GM18951 (cell line): ENCODE measurements around the gene ZNF646.

Source experiments
- POLR2A ChIP-seq: IDR thresholded peaks from 4 replicates; pipeline ENCODE4 v1.6.1; 2011; ENCODE audit warnings: mild to moderate bottlenecking; ENCODE audit not compliant: insufficient read length, insufficient read depth; ENCODE audit errors: extremely low read depth
- in situ Hi-C: fragments of 300-500 bp; cut with MboI; formaldehyde crosslinking; loops from one replicate; pipeline ENCODE4 v1.12.0; 2022; ENCODE audit warnings: low sequenced_read_pairs, mixed read lengths, inconsistent platforms; ENCODE audit not compliant: unreplicated experiment

The ZNF646 gene

DNA sequence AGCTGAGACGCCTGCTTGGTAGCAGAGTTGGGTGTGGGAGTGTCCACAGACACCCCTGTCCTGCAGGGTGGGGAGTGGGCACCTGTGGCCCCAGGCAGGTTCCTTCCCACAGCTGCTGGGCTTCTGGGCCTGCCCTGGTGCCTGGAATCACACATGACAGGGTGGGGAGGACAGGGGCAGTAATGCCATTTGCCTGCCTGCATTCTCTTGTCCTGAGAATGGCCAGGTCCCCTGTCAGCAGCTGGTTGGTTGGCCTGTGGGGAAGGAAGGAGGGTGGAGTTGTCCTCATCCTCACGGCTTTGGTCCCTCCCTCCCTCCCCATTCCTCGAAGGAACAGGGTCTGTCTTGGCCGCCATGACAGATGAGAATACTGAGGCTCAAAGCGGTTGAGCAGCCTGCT lies 9.3 kb downstream of the ZNF646 start:
- no peak for TF ChIP-seq POLR2A
- in situ Hi-C loops = no loop called here

DNA sequence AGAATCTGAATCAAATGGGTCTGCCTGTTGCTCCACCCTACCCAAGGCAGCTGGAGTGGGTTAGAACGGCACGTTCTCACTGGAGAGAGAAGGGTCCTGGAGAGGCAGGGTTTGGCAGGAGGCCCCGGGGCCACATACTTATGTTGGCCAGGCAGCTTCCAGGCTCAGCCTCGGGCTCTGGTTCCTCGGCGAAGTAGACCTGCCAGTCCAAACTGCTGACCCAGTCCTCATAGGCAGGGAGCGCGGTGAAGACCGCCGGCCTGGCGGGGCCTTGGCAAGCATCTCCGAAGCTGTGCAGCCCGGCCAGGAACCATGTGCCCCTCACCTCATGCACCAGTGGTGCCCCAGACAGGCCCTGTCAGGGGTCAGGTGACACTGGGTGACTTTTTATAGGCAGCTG lies 9.8 kb downstream of the ZNF646 start:
- TF ChIP-seq POLR2A = no peak
- in situ Hi-C loops = no loop called here

GRCh38 chr16:31084584-31085302 lies 10.5 kb downstream of the ZNF646 start:
- no peak for TF ChIP-seq POLR2A
- in situ Hi-C loops = no loop called here

- no peak for TF ChIP-seq POLR2A
- in situ Hi-C loops = no loop called here
These were observed 11.2 kb downstream of the ZNF646 start for GRCh38 chr16:31085411-31085810.

GRCh38 chr16:31085873-31086628 lies 11.8 kb downstream of the ZNF646 start:
- no peak for TF ChIP-seq POLR2A
- in situ Hi-C loops = no loop called here

- in situ Hi-C loops = no loop called here
- TF ChIP-seq POLR2A = no peak
These were observed 12.3 kb downstream of the ZNF646 start for GRCh38 chr16:31086629-31086906.

DNA sequence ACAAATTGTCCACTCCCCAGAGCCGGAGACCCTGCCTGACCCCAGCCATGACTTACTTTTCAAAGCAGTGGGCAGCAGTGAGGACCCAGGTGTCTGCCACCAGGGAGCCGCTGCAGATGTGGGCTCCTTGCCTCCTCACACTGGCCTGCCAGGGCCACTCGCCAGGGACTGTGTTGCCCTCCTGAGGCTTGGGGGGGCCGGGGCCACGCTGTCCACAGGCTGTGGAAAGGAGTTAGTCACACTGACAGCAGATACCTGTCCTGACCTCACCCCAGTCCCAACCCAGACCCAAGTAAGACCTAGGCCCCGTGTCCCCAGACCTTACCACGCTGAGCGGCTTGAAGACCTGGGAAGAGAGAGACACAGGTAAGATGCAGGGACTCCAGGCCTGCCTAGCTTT lies 13.3 kb downstream of the ZNF646 start:
- TF ChIP-seq POLR2A = no peak
- in situ Hi-C loops = no loop called here

GRCh38 chr16:31087971-31088370 lies 13.7 kb downstream of the ZNF646 start:
- in situ Hi-C loops = no loop called here

DNA sequence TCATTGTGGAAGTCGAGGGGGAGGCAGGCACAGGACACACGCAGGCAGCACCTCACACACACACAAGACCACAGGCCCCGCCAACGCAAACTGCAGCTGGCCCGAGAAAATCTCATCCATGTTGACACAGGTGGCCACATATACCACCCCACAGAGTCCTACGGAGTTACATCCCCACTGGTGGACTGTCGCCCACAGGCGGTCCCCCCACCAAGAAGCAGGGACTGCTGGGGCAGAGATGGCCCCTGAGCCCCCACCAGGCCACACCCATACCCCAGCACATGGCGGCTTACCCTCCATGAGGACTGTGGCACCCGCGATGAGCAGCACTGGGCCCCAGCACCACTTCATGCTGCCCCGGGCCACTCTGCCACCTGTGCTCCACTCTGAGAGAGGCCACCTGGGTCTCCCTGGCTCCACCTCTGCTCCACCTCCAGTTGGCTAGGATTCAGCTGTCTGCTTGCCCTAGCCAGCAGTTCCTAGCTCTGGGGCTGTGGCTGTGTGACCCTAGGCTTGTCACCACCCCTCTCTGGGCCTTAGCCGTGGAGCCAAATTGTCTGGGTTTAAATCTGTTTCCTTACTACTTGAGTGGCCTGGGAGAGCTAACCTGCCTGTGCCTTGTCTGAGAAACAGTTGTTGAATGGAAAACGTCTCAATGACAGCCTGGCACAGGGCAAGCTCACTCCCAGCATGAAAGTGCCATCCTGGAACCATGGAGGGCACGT lies 14.4 kb downstream of the ZNF646 start, which contains the start of gene PRSS53:
Gene PRSS53, minus strand, starts transcription at position 485 of the 725 bp plus-strand sequence. Its CDS starts 134 bp downstream, at position 351.
- TF ChIP-seq POLR2A = no peak
- in situ Hi-C loops = no loop called here

More at GRCh38 chr16:31087971-31088370, 13.7 kb downstream of the ZNF646 start:
- TF ChIP-seq POLR2A = no peak

- in situ Hi-C loops = no loop called here
- no peak for TF ChIP-seq POLR2A
These were observed 15.0 kb downstream of the ZNF646 start for GRCh38 chr16:31089199-31089598.

GRCh38 chr16:31090540-31090939 lies 16.3 kb downstream of the ZNF646 start:
- in situ Hi-C loops = no loop called here
- no peak for TF ChIP-seq POLR2A

GRCh38 chr16:31092330-31092729 lies 18.1 kb downstream of the ZNF646 start:
- TF ChIP-seq POLR2A = no peak
- in situ Hi-C loops = no loop called here

DNA sequence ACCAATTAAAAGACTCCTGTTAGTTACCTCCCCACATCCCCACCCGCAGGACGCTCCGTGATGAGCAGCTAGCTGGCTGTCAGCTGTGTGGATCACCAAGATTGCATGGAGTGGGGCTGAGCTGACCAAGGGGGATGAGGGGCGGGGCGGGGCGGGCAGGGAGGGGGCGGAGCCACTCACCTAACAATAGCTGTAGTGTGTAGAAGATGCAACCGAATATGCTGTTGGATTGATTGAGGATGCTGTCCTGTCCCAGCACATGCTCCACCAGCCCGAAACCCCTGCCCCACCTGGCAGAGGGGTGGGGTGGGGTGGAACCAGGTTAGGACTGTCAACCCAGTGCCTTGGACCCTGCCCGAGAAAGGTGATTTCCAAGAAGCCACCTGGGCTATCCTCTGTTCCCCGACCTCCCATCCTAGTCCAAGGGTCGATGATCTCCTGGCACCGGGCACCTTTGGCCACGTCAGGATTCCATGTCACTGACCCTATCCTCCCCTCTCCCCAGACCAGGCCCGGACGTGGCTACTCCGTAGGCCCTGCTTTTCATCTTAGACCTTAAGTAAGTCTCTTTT lies 19.0 kb downstream of the ZNF646 start:
- in situ Hi-C loops = no loop called here
- TF ChIP-seq POLR2A = no peak
